NCI-H748 (cell line): Measurements from ENCODE around the gene CD46.
"Not testable (repeated sequence)": the region's sequence is repeated elsewhere in the genome, so short reads cannot be mapped to it uniquely, and the experiment has no call there.

ENCODE experiments used
- DNase-seq: peaks from one replicate; lab custom pipeline; 2025; ENCODE audit not compliant: unreplicated experiment; lab: John Stamatoyannopoulos, UW

Gene CD46

DNA sequence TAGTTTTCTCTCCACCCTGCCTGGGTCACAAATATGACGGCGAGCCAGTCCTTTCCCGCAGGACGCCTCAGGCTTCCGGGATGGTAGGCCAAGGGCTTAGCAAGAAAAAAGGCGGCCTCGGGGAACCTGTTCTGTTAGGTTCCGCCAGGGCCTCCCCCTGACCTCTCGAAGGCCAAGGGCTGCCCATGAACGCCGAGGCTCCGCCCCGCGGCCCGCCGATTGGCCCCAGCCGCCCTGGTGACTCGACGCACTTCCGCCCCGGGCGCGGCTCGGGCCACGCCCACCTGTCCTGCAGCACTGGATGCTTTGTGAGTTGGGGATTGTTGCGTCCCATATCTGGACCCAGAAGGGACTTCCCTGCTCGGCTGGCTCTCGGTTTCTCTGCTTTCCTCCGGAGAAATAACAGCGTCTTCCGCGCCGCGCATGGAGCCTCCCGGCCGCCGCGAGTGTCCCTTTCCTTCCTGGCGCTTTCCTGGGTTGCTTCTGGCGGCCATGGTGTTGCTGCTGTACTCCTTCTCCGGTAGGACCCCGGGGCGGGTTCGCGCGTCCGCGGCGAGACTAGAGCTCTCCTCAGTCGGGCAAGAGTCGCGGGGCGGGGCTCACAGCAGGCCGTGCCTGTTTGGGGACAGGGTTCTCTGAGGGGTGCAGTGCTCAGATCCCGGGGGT is at the start of gene CD46:
CD46 (plus strand) TSS at position 265 of the 666 bp plus-strand sequence; CDS start at position 424, 159 bp downstream.
- peak; percentile 97 for DNase-seq

DNA sequence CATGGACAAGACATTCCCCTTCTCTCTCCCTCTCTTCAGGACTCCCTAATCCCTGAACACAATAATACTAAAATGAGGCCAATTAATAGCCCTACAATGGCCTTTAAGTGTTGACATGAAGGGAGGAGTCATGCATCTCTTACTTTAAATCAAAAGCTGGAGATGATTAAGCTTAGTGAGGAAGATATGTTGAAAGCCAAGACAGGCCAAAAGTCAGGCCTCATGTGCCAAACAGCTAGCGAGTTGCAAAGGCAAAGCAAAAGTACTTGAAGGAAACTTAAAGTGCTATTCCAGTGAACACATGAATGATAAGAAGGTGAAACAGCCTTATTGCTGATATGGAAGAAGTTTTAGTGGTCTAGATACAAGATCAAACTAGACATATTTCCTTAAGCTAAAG is 49.5 kb upstream of the CD46 start:
- DNase-seq, result no peak

DNA sequence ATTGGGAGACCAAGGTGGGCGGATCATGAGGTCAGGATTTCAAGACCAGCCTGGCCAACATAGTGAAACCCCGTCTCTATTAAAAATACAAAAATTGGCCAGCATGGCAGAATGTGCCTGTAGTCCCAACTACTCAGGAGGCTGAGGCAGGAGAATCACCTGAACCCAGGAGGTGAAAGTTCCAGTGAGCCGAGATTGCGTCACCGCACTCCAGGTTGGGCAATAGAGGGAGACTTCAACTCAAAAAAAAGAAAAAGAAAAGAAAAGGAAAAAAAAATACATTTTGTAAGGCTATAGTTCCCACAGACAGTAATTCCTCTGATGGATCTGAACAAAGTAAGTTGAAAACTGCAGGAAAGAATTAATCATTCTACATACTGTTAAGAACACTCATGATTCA is 48.1 kb upstream of the CD46 start:
- no peak for DNase-seq

DNA sequence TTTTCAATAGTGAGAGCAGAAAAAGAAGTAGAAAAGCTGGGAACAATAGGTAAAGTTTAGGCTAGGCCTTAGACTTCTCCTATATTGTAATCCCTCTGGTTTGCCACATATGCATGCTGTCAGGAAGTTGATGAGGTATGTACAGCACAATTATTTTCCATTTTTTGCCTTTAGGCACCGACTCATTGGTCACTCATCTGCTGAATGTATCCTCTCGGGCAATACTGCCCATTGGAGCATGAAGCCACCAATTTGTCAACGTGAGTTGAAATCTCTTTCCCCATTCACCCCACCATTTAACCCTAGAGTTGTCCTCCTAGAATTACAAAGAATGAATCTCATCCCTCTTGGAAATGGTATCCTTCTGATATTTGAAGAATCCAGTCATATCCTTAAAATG is 43.9 kb upstream of the CD46 start:
- DNase-seq, result not testable (repeated sequence)

DNA sequence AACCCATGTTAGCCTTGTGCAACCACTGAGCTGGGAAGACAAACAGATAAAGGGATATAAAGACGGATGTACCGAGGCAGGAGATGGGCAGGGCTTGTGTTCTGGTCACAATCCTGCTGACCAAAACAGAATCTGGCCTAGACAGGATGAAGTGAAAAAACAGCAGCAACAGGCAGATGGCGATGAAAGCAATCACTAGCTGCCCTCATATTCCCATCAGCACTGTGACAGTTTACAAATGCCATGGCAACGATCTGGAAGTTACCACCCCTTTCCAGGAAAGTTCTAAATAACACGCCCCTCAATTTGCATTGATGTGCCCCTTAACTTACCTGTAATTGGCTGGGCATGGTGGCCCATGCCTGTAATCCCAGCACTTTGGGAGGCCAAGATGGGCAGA is 40.6 kb upstream of the CD46 start:
- DNase-seq, result peak; percentile 10

DNA sequence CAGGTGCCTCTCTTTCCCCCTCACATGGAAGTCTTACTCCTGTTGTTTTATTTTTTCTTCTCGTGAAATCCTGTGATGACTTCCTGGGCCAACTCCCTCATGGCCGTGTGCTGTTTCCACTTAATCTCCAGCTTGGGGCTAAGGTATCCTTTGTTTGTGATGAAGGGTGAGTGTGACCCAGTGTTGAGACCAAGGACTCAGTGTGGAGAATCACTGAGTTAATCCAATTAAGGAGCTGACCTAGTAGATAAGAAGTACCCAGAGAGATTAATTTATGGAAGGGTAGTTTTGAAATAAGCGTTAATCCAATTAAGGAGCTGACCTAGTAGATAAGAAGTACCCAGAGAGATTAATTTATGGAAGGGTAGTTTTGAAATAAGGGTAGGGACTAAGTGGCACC is 39.2 kb upstream of the CD46 start:
- DNase-seq, result not testable (repeated sequence)

DNA sequence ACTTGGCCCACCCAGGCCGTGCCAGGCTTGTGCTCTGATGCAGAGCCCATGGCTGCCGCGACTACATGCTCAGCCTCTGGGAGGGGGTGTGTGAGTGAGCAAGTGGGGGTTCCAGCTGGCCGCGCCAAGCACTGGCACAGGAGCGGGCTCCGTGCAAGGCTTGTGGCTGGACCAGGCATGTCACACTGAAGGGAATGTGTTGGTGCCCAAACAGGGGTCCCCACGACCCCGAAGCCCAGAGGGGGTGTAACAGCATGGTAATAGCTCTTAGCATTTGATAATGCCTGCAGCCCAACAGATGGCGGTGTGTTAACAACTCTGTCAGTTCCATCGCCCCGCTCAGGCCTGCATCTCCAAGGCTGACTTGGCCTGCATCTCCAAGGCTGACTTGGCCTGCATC is 38.3 kb upstream of the CD46 start:
- DNase-seq, result no peak

DNA sequence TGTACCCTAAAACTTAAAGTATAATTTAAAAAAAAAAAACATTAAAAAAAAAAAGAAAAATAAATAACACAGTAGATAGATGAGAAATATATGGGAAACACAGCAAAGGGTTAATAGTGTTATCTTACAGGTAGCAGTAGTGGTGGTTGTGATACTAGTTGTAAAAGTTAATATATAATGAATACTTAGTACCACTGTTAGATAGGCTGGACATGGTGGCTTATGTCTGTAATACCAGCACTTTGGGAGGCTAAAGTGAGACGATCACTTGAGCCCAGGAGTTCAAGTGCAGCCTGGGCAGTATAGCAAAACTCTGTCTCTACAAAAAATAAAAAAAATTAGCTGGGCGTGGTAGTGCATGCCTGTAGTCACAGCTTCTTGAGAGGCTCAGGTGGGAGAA is 32.6 kb upstream of the CD46 start:
- DNase-seq, result no peak

DNA sequence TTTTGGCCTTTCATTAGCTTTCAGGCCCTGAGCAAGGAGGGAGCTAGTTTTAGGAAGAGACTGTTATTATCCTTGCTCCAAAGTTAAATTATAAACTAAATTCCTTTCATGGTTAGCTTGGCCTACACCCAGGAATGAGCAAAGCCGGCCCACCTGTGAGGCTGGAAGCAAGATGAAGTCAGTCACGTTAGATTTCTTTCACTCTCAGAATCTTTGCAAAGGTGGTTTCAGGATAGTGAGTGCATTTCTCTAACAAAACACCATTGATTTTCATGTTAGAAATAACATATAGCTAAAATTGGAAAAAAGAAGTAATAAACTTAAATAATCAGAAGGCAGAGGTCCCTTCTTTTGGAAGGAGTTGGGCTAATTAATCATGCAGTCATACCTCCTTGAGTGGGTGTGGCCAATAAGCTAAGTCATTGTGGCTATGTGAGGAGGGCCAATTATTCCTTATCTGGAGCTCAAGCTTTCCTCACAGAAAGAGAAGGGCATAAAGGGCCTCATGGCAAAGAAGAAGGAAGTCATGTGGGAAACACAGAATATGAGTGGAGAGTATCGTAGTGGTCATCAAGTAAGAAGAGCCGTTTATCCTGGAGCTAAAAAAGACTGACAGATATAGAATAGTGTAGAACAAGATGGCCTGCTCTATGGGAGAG is 23.5 kb upstream of the CD46 start:
- not testable (repeated sequence) for DNase-seq

DNA sequence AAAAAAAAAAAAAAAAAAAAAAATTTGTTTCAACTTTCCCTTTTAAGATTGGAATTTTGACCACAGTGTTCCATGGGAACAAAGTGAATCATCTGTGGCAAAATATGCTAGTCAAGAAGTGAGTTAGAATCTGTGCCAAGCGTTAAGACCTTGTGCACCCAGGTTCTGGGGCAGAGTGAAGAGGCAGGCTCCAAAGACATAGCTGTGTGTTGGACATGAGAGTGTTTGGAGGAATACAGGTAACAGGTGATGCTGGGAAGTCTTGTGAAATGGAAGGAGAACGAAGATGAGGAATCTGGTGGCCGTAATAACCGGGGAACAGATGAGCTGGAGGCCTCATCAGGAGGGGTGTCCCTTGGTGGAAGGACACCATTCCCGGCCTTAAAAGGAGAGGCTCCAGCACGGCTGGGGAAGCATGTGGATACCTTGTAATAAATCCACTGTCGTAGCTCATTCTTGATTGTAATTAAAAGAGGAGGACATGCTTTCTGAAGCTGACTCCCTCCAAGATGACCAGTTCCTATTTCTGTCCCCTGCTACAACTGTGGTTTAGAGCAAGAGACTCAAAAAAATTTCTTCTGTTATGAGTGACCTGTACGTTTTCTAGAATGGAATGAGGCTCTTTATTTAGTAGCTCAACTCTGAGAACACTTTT is 14.2 kb upstream of the CD46 start:
- DNase-seq, result not testable (repeated sequence)

DNA sequence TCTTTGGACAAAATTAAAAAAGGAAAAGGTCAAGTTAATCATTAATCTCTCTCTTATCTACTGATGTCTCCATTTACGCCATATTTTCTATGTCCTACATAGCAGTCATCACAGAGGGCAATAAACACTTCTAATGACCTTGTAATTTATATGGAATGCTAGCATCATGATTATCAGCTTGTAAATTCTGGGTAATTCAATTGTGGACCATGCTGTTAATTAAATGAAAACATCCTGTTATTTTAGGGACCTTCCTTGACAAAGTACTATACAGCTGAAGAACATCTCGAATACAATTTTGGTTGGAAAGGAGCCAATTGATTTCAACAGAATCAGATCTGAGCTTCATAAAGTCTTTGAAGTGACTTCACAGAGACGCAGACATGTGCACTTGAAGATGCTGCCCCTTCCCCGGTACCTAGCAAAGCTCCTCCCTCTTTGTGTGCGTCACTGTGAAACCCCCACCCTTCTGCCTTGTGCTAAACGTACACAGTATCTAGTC is 13.6 kb upstream of the CD46 start:
- not testable (repeated sequence) for DNase-seq

DNA sequence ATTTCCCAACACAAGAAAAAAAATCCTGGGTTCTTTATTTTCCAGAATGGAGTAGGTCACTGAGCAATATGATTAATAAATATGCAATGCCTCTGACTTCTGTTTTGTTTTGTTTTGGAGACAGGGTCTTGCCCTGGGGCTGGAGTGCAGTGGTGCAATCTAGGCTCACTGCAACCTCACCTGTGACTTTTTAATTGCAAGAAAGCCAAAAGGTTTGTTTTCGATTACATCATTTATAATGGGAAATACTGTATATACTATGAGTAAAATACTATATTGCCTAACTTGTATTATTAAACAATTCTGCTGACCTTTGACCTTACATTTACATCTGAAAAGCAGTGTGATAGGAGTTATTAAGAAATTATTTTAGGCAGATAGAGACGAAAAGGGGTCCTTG is 11.6 kb upstream of the CD46 start:
- DNase-seq, result no peak

DNA sequence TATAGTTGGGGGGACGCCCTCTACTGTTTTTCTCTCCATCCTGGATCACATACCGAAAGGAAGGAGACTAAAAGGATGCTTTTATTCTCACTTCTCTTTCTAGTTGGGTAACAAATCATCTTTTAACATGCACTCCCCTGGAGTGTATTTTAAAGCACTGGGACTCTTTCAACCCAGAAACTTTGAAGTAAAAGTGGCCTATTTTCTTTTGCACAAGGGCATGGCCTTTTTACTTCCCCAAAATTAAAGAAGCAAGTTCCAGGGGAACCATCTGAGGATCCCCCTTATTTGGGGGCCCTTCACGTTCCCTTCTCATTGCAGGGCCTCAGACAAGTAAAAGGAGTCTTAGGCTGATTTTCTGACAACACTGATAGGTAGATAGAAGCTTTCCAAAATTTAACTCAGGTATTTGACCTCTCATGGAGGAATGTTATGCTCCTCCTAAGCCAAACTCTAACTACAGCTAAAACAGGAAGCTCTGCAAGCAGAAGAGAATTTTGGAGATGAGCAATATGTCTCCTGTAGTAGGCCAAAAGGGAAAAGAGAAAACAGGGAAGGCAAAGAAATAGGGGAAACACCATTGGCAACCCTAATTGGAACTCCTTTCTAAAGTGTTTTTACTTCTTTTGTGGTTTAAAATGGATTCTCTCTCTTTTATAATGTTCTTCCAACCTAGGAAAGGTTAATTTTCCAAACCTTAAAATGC is 8.9 kb upstream of the CD46 start:
- DNase-seq, result no peak

DNA sequence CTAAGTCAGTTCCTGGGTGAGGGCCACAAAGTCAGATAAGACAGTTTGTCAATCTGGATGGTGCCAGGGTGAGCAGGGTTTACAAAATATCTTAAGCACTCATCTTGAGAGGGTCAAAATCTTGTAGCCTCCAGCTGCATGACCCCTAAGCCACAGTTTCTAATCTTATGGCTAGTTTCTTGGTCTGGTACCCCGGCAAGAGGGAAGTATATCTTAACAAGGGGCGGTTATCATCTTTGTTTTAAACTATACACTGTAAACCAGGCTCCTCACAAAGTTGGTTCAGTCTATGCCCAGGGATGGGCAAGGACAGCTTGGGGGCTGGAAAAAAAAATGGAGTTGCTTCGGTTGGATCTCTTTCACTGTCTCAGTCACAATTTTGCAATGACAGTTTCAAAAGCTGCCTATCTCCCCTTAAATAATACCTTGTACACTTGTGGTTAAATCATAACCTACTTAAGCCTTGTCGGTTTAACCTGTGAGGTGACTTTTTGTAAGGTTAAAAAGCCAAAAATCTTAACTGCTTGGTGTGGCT is 7.8 kb upstream of the CD46 start:
- no peak for DNase-seq

DNA sequence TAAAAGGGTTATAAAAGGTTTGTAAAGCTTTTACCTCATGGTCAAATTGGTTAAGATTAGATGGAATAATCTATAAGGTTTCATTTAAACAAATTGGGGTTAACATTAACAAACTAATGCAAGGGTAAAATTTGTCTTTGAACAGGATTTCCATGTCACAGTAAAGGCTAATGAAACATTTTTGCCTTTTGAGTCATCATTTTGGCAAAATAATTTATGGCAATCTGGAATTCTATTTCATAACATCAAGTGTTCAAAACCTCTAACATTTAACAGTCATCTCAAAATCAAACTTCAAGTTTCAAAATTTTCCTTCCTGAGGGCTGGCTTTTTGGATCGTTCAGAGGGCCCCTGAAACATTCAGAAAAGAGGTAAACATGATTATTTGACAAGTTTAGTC is 6.6 kb upstream of the CD46 start:
- no peak for DNase-seq

DNA sequence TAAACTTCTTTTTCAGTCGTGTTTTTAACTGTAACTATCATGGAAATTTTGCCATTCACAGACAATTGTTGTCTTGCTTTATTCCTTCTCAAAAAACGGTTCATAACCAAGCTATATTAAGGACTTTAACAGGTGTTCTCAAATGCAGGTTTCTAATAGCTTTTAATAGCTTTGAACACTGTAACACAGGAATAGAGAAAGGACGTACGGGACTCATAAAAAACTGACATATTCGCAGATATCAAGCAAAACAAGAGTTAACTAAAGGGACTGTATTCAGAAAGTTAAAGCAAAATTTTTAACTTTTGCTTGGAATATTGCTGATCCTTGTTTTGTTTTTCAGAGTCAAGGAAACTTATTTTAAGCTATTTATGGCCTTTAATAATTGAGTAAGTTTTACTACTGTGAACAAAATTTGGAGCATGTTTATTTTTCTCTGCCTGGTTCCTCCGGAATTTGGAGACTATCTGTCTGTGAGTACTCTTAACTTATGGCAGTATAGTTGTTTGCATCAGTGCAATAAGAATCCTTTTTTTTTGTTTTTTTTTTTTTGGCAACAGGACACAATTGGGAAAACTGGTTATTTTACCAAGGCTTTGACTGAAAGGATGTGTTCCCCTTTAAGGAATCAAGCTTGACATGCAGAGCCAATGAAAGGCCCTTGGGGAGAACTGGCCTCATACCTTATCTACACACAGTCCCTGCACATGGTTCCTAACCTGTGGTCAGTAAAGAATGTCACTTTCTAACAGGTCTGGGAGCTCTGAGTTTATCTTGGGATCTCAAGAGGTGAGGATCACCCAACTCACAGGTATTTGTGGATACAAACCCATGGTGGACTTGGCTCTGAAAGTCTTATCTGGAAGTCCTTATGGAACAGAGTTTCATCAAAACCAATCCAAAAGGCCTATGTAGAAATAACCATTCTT is 5.8 kb upstream of the CD46 start:
- DNase-seq, result no peak

DNA sequence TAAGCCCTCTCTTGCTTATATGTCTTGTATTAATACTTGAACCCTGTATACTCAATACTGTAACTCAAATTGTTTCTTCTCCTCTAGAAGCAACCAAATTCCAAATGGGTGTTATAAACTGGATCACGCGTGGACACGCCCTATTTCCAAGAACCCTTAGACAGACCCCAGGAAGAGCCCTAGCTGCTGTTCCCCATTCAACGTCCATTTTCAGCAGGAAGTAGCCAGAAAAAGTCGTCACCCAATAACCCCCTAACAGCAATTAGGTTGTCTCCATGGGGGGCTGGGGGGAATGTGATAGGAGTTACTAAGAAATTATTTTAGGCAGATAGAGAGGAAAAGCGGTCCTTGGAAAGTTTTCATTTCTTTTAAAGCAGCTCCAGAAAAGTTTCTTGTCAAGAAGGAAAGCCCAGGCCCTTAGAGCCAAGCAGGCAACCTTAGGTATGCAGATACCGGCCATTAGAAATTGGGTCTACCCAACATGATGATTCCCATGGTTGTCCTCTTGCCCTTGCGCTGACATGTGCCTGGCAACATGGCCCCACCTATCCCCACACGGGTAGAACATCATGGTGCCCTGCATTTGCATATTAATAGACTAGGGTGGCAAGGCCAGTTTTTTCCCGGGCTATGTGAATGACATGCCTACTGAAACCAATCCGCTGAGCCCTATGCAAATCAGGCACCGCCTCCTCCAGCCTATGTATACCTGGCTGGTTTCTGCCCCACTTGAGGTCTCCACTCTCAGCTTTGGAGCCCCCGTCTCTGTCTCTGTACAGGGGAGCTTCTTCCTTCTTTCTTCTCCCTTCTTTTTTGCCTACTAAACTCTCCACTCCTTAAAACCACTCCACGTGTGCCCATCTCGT is 4.0 kb upstream of the CD46 start:
- no peak for DNase-seq

DNA sequence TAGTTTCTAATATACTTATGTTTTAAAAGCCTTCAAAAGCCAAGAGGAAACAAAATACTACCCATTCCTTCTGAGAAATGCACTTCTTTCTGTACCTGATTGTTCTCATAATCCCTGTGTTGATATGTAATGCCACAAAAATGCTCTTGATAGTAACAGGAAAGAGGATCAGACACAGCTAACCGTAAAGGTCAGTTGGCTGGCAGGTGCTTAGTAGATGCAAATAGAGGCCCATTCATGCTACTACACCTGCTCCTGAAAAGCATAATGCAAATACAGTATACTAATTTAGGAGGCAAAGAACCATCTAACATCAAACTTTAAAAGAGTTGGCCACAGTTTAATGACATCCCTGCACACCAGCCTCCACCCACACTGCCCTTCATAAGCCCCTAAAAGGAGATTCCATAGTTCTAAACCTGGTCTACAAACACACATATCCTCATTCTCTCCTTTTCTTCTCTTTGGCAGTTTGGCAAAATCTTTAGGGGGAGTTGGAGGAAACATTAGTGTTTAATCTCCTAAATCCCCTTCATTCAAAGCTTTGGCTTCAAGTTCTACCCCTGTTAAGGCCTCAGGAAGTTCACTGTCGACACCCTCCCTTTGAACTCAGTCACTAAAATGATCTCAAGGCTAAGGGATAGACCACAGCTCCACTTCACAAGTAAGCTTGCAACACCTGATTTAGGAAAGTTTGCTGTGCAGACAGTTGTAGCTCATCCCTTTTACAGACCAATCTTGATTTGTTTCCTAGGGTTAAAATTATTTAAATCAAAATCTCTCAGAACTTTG is 2.9 kb upstream of the CD46 start:
- DNase-seq, result peak; percentile 68
